Spleen (tissue), 11 donors: Measurements from ENCODE around the gene ANKRD1. TPM values are rescaled to one million over a fixed set of nuclear protein-coding genes. Genes with fewer than 3 reads are reported as not detected.

ENCODE experiments used
- DNase-seq: peaks from one replicate; pipeline ENCODE4 v3.0.0-alpha.2; 2020
- H3K27ac ChIP-seq, 8 donors: fragments of 200-600 bp; sonication (generic) in 7 of 8; 1 replicate in 4 of 8; 2 replicates in 4 of 8; pipeline versions ENCODE4 v1.5.0 to v1.8.0; 2016 to 2021; ENCODE audit warnings: inconsistent platforms in 4 of 8, mild to moderate bottlenecking in 4 of 8, moderate library complexity in 1 of 8
- H3K27me3 ChIP-seq, 7 donors: fragments of 200-600 bp; sonication (generic) in 6 of 7; replicated peaks in 1 of 7; 1 replicate in 4 of 7; 2 replicates in 3 of 7; pipeline versions ENCODE4 v1.5.0 to v1.8.0; 2016 to 2021; ENCODE audit warnings: inconsistent platforms in 3 of 7, mild to moderate bottlenecking in 1 of 7
- H3K36me3 ChIP-seq, 6 donors: fragments of 200-600 bp; sonication (generic) in 5 of 6; 1 replicate in 4 of 6; 2 replicates in 2 of 6; pipeline versions ENCODE4 v1.5.0 to v1.8.0; 2016 to 2021; ENCODE audit warnings: inconsistent platforms in 2 of 6
- H3K4me1 ChIP-seq, 6 donors: fragments of 200-600 bp; sonication (generic) in 5 of 6; 1 replicate in 3 of 6; 2 replicates in 3 of 6; pipeline versions ENCODE4 v1.5.0 to v1.8.0; 2016 to 2021; ENCODE audit warnings: inconsistent platforms in 3 of 6
- H3K4me3 ChIP-seq, 8 donors: fragments of 200-600 bp; sonication (generic) in 7 of 8; 1 replicate in 4 of 8; 2 replicates in 4 of 8; pipeline versions ENCODE4 v1.5.0 to v1.8.0; 2016 to 2021; ENCODE audit warnings: inconsistent platforms in 4 of 8, mild to moderate bottlenecking in 4 of 8, moderate library complexity in 2 of 8
- H3K9me3 ChIP-seq, 8 donors: fragments of 200-600 bp; sonication (generic) in 7 of 8; 1 replicate in 4 of 8; 2 replicates in 4 of 8; pipeline versions ENCODE4 v1.5.0 to v1.8.0; 2016 to 2021; ENCODE audit warnings: inconsistent platforms in 4 of 8
- CTCF ChIP-seq, 11 experiments: fragments of 200-600 bp in 7 of 11; fragments of 450-650 bp in 4 of 11; sonication (generic) in 4 of 11; IDR thresholded peaks in 8 of 11; conservative IDR thresholded peaks in 3 of 11; 1 replicate in 7 of 11; 2 replicates in 4 of 11; pipeline versions ENCODE4 v1.4.0 to v1.8.0; 2016 to 2021; ENCODE audit warnings: antibody characterized with exemption in 11 of 11, inconsistent platforms in 4 of 11, mild to moderate bottlenecking in 1 of 11
- POLR2A ChIP-seq, 3 donors: fragments of 450-650 bp; IDR thresholded peaks; one replicate each; pipeline ENCODE4 v1.5.1; 2017; ENCODE audit warnings: antibody characterized with exemption in 3 of 3, mild to moderate bottlenecking in 1 of 3
- POLR2AphosphoS5 ChIP-seq, 3 donors: sonication (generic); formaldehyde crosslinking; IDR thresholded peaks; one replicate each; pipeline ENCODE4 v1.5.1; 2017; ENCODE audit warnings: antibody characterized with exemption in 3 of 3
- WGBS, 5 donors: extraction: QIAGEN DNeasy Blood & Tissue Kit in 3 of 5; methylation state at CpG; one replicate each; pipeline versions ENCODE4 v1.1.5 to v1.1.7; 2013 to 2018; 5-methylcytosine and 5-hydroxymethylcytosine counted together
- intact Hi-C: fragments of 100-400 bp; cut with DNase I; formaldehyde crosslinking; loops from one replicate; pipeline ENCODE4 v1.15.0; 2023; ENCODE audit warnings: low total_unique reads
- polyA plus RNA-seq, 3 donors: library from polyadenylated mRNA; stranded (reverse); fragments of 200-250 nt; gene quantifications; one replicate each; pipeline ENCODE4 v1.2.1, GENCODE V29; 2013
- total RNA-seq, 7 donors: library from RNA; depleted of rRNA in 3 of 7; stranded (reverse); fragments of >200 nt in 3 of 7; fragmentation: NEBNext Ultra II Directional in 4 of 7; extraction: Animal tissue kit (Norgen Biotek cat#: 25700) in 4 of 7; gene quantifications; one replicate each; pipeline versions ENCODE4 v1.1.0 to v1.2.1, GENCODE V29; 2016 to 2021
- donor health status: healthy with polysubstance abuse.
- donor health status: DM: no; HTN: no; CAD: no; lungs with moderate emphysema.
- donor health status: DM: no; HTN: no; CAD: no.
- donor health status: Bipolar disorder and iron deficiency.
- donor health status: healthy.
- donor health status: DM: no; HTN: no; CAD: no.
- donor health status: DM: yes; HTN: yes; CAD: no.

ANKRD1 gene
- total and polyA plus RNA-seq, 10 donors = 0.13 to 1.6 (median 0.83) TPM; not detected in 4

GRCh38 chr10:90968328-90969081 is 47.6 kb upstream of the ANKRD1 start:
- H3K36me3 ChIP-seq = no peaks in the 10 kb centered on the region
- H3K27me3 ChIP-seq = no peaks in the 10 kb centered on the region
- no peaks in the 10 kb centered on the region for H3K9me3 ChIP-seq
- no peak overlapping the region for H3K27ac ChIP-seq
- peaks cover 0 to 20% (median 6%) of the 10 kb centered on the region in 6 donors for H3K4me1 ChIP-seq
- 76 to 85% (median 81%) methylated on average over 6 of the region's 6 CpGs for WGBS, 5 donors
- intact Hi-C loops = no loop called here
- no peak overlapping the region for H3K4me3 ChIP-seq
- no peak for DNase-seq
- no peak for TF ChIP-seq POLR2AphosphoS5 (IDR thresholded peaks at IDR 0.05)
- no peak for TF ChIP-seq POLR2A (IDR thresholded peaks at IDR 0.05)
- TF ChIP-seq CTCF (IDR thresholded peaks at IDR 0.05 in 8 of 11, conservative IDR thresholded peaks at IDR 0.05 in 3 of 11) = no peak

- intact Hi-C loops = no loop called here
- no peaks in the 10 kb centered on the region for H3K9me3 ChIP-seq
Measured at GRCh38 chr10:90967865-90968264, 47.0 kb upstream of the ANKRD1 start.

GRCh38 chr10:90966146-90966545 is 45.3 kb upstream of the ANKRD1 start:
- Histone ChIP-seq H3K27me3 (no peaks in the 10 kb centered on the region), H3K36me3 (no peaks in the 10 kb centered on the region), H3K27ac (peak overlapping the region in 4 of 8 donors; percentile 6 to 50 (median 28)), H3K9me3 (no peaks in the 10 kb centered on the region), H3K4me3 (no peak overlapping the region), H3K4me1 (peaks cover 0 to 20% (median 6%) of the 10 kb centered on the region in 6 donors)
- no peak for DNase-seq
- intact Hi-C loops = no loop called here
- no peak for TF ChIP-seq POLR2A (IDR thresholded peaks at IDR 0.05)
- TF ChIP-seq CTCF (IDR thresholded peaks at IDR 0.05 in 8 of 11, conservative IDR thresholded peaks at IDR 0.05 in 3 of 11) = no peak
- TF ChIP-seq POLR2AphosphoS5 (IDR thresholded peaks at IDR 0.05) = no peak

More at GRCh38 chr10:90967865-90968264, 47.0 kb upstream of the ANKRD1 start:
- TF ChIP-seq POLR2AphosphoS5 (IDR thresholded peaks at IDR 0.05) (no peak), POLR2A (IDR thresholded peaks at IDR 0.05) (no peak), CTCF (IDR thresholded peaks at IDR 0.05 in 8 of 11, conservative IDR thresholded peaks at IDR 0.05 in 3 of 11) (no peak)
- peaks cover 0 to 20% (median 6%) of the 10 kb centered on the region in 6 donors for H3K4me1 ChIP-seq
- no peaks in the 10 kb centered on the region for H3K27me3 ChIP-seq
- H3K4me3 ChIP-seq = no peak overlapping the region
- no peak for DNase-seq
- WGBS, 5 donors = 87 to 94% (median 91%) methylated on average over 3 of the region's 3 CpGs
- no peaks in the 10 kb centered on the region for H3K36me3 ChIP-seq
- H3K27ac ChIP-seq = no peak overlapping the region

- Histone ChIP-seq H3K4me3 (no peak overlapping the region), H3K9me3 (no peaks in the 10 kb centered on the region), H3K27ac (peak overlapping the region in 5 of 8 donors; percentile 6 to 50 (median 12)), H3K4me1 (peaks cover 0 to 20% (median 6%) of the 10 kb centered on the region in 6 donors), H3K27me3 (no peaks in the 10 kb centered on the region), H3K36me3 (no peaks in the 10 kb centered on the region)
- DNase-seq = no peak
- 39 to 67% (median 62%) methylated on average over 2 of the region's 2 CpGs for WGBS, 5 donors
- intact Hi-C loops = no loop called here
- TF ChIP-seq POLR2A (IDR thresholded peaks at IDR 0.05) (no peak), POLR2AphosphoS5 (IDR thresholded peaks at IDR 0.05) (no peak), CTCF (IDR thresholded peaks at IDR 0.05 in 8 of 11, conservative IDR thresholded peaks at IDR 0.05 in 3 of 11) (no peak)
Measured at GRCh38 chr10:90965720-90966119, 44.8 kb upstream of the ANKRD1 start.
